Large intestine (tissue), 3 donors: Measurements from ENCODE around the gene CDKN1C. TPM values are rescaled to one million over a fixed set of nuclear protein-coding genes. Genes with fewer than 3 reads are reported as not detected.

Experiments
- DNase-seq, 2 donors: peaks; one replicate each; pipeline versions ENCODE4 v3.0.0 to v3.0.0-alpha.2; 2013
- H3K27ac ChIP-seq: one replicate; pipeline ENCODE4 v1.5.1; 2013; ENCODE audit warnings: low read length
- H3K27me3 ChIP-seq: 2 replicates; pipeline ENCODE4 v1.6.1; 2013; ENCODE audit warnings: low read length; ENCODE audit not compliant: control insufficient read depth, insufficient read depth
- H3K36me3 ChIP-seq: 2 replicates; pipeline ENCODE4 v1.6.1; 2013; ENCODE audit warnings: low read length; ENCODE audit not compliant: control insufficient read depth, insufficient read depth
- H3K4me1 ChIP-seq: one replicate; pipeline ENCODE4 v1.6.1; 2013; ENCODE audit warnings: low read length; ENCODE audit not compliant: control insufficient read depth, insufficient read depth
- H3K4me3 ChIP-seq: one replicate; pipeline ENCODE4 v1.5.1; 2013; ENCODE audit warnings: low read length
- H3K9me3 ChIP-seq: one replicate; pipeline ENCODE4 v1.6.1; 2013; ENCODE audit warnings: mild to moderate bottlenecking, low read depth, low read length, moderate library complexity; ENCODE audit not compliant: control insufficient read depth
- WGBS: methylation state at CpG from one replicate; pipeline ENCODE4 v1.1.5; 2013; ENCODE audit warnings: low lambda C conversion rate; ENCODE audit not compliant: insufficient coverage; 5-methylcytosine and 5-hydroxymethylcytosine counted together
- polyA plus RNA-seq: library from polyadenylated mRNA; unstranded; fragments of 120-200 nt; gene quantifications from one replicate; pipeline ENCODE4 v1.2.1, GENCODE V29; 2013

The CDKN1C gene
- polyA plus RNA-seq, 1 donor = 197 TPM

DNA sequence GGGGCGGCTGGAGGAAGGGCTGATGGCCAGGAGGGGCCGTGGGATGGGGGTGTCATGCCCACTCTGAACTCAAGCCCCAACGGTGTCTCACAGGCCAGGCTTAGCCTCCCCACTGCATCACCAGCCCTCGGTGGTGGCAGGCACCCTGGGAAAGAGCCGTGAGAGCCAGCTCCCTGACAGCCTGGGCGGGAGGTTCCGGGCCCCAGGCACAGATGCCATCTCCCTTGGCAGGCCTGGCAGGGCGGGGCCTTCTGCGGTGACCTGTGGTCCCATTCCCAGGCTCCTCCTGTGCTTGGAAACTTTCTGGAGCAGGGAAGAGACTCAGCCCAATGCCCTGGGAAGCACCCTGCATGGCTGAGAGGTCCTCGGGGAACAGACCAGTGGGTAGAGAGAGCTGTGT, 38.8 kb upstream of the CDKN1C start:
- peaks cover 29% of the 10 kb centered on the region for H3K27me3 ChIP-seq
- H3K4me3 ChIP-seq = no peak overlapping the region
- no peaks in the 10 kb centered on the region for H3K36me3 ChIP-seq
- H3K27ac ChIP-seq = no peak overlapping the region
- peaks cover 8% of the 10 kb centered on the region for H3K9me3 ChIP-seq
- no peak for DNase-seq
- no CpG with 5 or more reads among the region's 10 CpGs for WGBS
- H3K4me1 ChIP-seq = peaks cover 33% of the 10 kb centered on the region

- WGBS = no CpG with 5 or more reads among the region's 22 CpGs
- Histone ChIP-seq H3K4me1 (peaks cover 31% of the 10 kb centered on the region), H3K4me3 (no peak overlapping the region), H3K27ac (no peak overlapping the region), H3K27me3 (peaks cover 24% of the 10 kb centered on the region), H3K36me3 (no peaks in the 10 kb centered on the region), H3K9me3 (peaks cover 5% of the 10 kb centered on the region)
- DNase-seq = no peak
Measured at GRCh38 chr11:2923446-2924375, 38.1 kb upstream of the CDKN1C start.

DNA sequence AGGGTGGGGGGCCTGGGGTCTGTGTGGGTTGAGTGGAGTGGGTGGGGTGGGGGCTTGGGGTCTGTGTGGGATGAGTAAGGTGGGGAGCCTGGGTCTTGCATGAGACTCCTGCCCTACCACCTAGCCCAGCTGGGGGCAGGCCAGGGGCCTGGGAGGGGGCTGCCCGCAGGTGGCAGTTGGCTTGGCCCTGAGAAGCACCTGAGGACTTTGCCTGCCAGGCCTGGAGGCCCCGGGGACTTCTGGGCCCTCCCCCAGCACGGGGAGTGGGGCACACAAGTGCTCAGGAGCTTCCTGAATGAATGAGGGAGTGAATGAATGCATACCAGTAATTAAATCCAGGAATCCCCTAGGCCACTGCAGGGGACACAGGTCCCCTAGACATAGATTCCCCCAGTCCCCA, 37.1 kb upstream of the CDKN1C start:
- DNase-seq = peak in 1 of 2 donors; percentile 58
- H3K4me1 ChIP-seq = peaks cover 21% of the 10 kb centered on the region
- no peak overlapping the region for H3K4me3 ChIP-seq
- H3K27ac ChIP-seq = no peak overlapping the region
- peaks cover 13% of the 10 kb centered on the region for H3K27me3 ChIP-seq
- WGBS = no CpG with 5 or more reads among the region's 3 CpGs
- no peaks in the 10 kb centered on the region for H3K9me3 ChIP-seq
- H3K36me3 ChIP-seq = no peaks in the 10 kb centered on the region

DNA sequence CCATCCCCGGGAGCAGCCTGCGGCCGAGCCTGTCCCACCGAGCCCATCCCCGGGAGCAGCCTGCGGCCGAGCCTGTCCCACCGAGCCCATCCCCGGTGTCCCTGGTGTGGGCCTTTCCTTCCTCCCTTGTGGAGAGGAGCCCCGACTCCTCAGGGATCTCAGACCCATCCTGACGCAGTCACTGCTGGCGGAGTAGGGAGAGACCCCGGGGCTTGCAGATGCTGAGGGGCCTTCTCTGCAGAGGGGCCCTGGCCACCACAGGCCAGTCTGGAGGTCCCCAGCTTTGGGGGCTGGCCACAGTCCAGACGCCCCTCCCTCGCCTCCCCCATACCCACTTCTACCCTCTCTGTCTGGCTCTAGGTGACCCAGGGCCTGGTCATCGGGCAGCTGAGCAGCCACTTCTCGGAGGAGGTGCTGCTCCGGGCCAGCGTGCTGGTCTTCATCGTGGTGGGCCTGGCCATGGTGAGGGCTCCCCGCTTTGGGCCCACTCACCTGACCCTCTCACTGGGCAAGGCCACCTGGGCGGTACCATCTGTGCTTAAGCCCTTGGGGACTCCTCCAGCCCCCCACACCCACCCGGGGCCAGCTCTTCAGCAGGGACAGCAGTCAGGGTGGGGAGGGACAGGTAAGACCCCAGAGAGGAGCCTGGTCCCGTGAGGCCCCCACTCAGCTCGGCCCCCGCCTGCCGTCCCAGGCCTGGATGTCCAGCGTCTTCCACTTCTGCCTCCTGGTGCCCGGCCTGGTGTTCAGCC, 36.3 kb upstream of the CDKN1C start:
- peaks cover 18% of the 10 kb centered on the region for H3K4me1 ChIP-seq
- no peak overlapping the region for H3K27ac ChIP-seq
- no CpG with 5 or more reads among the region's 29 CpGs for WGBS
- DNase-seq = no peak
- H3K4me3 ChIP-seq = no peak overlapping the region
- no peaks in the 10 kb centered on the region for H3K36me3 ChIP-seq
- H3K27me3 ChIP-seq = peaks cover 6% of the 10 kb centered on the region
- H3K9me3 ChIP-seq = no peaks in the 10 kb centered on the region

GRCh38 chr11:2921261-2921660, 35.7 kb upstream of the CDKN1C start:
- no peak overlapping the region for H3K4me3 ChIP-seq
- DNase-seq = no peak
- no peaks in the 10 kb centered on the region for H3K36me3 ChIP-seq
- no CpG with 5 or more reads among the region's 16 CpGs for WGBS
- peaks cover 18% of the 10 kb centered on the region for H3K4me1 ChIP-seq
- H3K27me3 ChIP-seq = no peaks in the 10 kb centered on the region
- H3K9me3 ChIP-seq = no peaks in the 10 kb centered on the region
- H3K27ac ChIP-seq = no peak overlapping the region

GRCh38 chr11:2920343-2920742, 34.8 kb upstream of the CDKN1C start:
- no peaks in the 10 kb centered on the region for H3K36me3 ChIP-seq
- no CpG with 5 or more reads among the region's 12 CpGs for WGBS
- DNase-seq = no peak
- H3K27ac ChIP-seq = no peak overlapping the region
- peaks cover 18% of the 10 kb centered on the region for H3K4me1 ChIP-seq
- no peak overlapping the region for H3K4me3 ChIP-seq
- no peaks in the 10 kb centered on the region for H3K27me3 ChIP-seq
- no peaks in the 10 kb centered on the region for H3K9me3 ChIP-seq

- no CpG with 5 or more reads among the region's 13 CpGs for WGBS
- peaks cover 13% of the 10 kb centered on the region for H3K4me1 ChIP-seq
- no peaks in the 10 kb centered on the region for H3K9me3 ChIP-seq
- DNase-seq = no peak
- no peak overlapping the region for H3K4me3 ChIP-seq
- no peaks in the 10 kb centered on the region for H3K27me3 ChIP-seq
- H3K27ac ChIP-seq = no peak overlapping the region
- no peaks in the 10 kb centered on the region for H3K36me3 ChIP-seq
Measured at GRCh38 chr11:2919837-2920236, 34.3 kb upstream of the CDKN1C start.

DNA sequence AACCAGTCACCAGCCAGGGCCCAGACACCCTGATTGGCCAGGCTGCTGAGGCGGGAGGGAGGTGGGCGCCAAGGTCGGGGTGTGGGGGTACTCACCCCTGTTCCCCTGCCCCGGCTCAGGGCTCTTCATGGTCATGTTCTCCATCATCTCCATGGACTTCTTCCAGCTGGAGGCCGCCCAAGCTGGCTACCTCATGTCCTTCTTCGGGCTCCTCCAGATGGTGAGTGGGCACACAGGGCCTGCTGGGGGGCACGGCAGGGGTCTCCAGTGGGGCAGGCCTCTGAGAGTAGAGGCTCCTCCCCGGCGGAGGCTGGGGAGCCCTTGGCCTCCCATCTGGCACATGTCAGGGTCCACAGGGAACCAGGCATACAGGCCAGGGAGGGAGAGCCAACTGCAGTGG, 33.6 kb upstream of the CDKN1C start:
- Histone ChIP-seq H3K27ac (no peak overlapping the region), H3K4me1 (peaks cover 11% of the 10 kb centered on the region), H3K4me3 (no peak overlapping the region), H3K36me3 (no peaks in the 10 kb centered on the region), H3K9me3 (no peaks in the 10 kb centered on the region), H3K27me3 (no peaks in the 10 kb centered on the region)
- no peak for DNase-seq
- no CpG with 5 or more reads among the region's 9 CpGs for WGBS

DNA sequence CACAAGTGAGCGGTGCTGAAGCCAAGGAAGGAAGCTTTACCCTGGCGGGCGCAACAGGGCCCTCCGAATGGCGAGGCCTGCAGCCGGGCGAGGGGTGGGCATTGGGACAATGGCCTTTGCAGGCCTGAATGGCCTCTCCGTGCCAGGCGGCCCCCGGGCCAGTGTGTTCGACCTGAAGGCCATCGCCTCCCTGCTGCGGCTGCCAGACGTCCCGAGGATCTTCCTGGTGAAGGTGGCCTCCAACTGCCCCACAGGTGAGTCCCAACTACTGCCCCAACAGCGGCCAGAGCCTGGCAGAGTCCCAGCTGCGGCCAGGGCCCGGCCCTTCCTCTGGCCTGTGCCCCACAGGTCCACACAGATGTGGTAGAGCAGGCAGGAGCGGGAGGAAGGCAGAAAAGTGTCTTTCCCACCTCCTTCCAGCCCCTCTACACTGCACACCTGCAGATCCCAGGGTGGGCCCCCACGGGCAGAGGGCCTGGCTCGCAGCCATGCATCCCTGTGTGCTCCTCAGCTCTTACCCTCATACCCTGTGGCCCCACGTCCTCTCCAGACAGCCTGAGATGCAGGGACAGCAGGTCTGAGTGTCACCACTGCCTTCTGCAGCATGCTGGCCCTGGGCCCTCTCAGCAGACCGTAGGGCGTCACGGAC, 32.4 kb upstream of the CDKN1C start:
- no peaks in the 10 kb centered on the region for H3K9me3 ChIP-seq
- no peak overlapping the region for H3K4me3 ChIP-seq
- H3K4me1 ChIP-seq = peaks cover 19% of the 10 kb centered on the region
- H3K27me3 ChIP-seq = no peaks in the 10 kb centered on the region
- DNase-seq = no peak
- H3K36me3 ChIP-seq = no peaks in the 10 kb centered on the region
- H3K27ac ChIP-seq = no peak overlapping the region
- no CpG with 5 or more reads among the region's 25 CpGs for WGBS

DNA sequence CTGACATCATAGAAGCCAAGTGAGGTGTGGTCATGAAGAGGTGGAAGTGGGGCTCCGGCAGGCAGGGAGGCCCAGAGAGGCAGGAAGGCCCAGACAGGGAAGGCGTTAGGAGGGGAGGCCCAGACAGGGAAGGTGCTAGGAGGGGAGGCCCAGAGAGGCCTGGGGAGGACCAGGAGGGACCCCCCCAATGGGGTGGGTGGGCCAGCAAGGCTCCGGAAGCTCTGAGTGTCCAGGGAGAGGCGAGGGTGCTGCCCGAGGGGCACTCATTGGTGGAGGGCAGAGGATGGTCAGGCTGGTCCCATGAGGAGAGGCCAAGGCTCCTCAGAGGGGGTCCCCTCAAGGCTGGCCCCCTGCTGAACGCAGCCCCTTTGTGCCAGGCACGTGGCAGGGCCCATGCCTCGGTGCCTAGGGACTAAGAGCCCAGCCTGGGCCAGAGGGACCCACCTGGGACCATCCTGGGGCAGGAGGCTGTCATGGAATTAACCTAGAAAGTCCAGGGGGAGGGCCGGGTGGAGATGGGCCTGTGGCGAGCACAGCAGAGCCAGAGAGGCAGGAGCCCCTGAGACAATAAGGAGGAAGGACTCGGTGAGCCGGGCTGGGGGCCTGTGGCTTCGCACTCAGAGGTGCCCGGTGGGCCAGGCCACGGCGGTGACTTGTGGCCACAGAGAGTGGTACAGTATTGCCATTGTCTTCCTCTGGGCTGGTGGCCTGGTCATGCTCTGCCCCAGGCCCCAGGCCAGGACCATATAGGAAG, 31.5 kb upstream of the CDKN1C start:
- no peak for DNase-seq
- Histone ChIP-seq H3K27ac (no peak overlapping the region), H3K4me3 (no peak overlapping the region), H3K36me3 (no peaks in the 10 kb centered on the region), H3K9me3 (no peaks in the 10 kb centered on the region), H3K4me1 (peaks cover 24% of the 10 kb centered on the region), H3K27me3 (no peaks in the 10 kb centered on the region)
- no CpG with 5 or more reads among the region's 16 CpGs for WGBS
